Cerebellar nuclear complex (tissue), 1 donor: ENCODE results near the gene DDX51.

Experiments
- DNase-seq, 2 experiments: peaks; one replicate each; lab custom pipeline; 2025; lab: John Stamatoyannopoulos, UW

Gene DDX51

GRCh38 chr12:132178801-132179401 is 34.8 kb upstream of the DDX51 start:
- DNase-seq: no peak

GRCh38 chr12:132178316-132178715 is 34.2 kb upstream of the DDX51 start:
- no peak for DNase-seq

- no peak for DNase-seq
Measured at GRCh38 chr12:132176920-132177551, 32.9 kb upstream of the DDX51 start.

- DNase-seq: no peak
Measured at GRCh38 chr12:132176385-132176919, 32.3 kb upstream of the DDX51 start.

- no peak for DNase-seq
Measured at GRCh38 chr12:132175496-132176384, 31.6 kb upstream of the DDX51 start.

GRCh38 chr12:132174839-132175490 is 30.8 kb upstream of the DDX51 start:
- DNase-seq: no peak

- no peak for DNase-seq
Measured at GRCh38 chr12:132174015-132174838, 30.1 kb upstream of the DDX51 start.

- DNase-seq: no peak
Measured at GRCh38 chr12:132173135-132174014, 29.3 kb upstream of the DDX51 start.

GRCh38 chr12:132172619-132173018 is 28.5 kb upstream of the DDX51 start:
- DNase-seq: no peak

GRCh38 chr12:132171968-132172521 is 27.9 kb upstream of the DDX51 start:
- no peak for DNase-seq

- DNase-seq: no peak
Measured at GRCh38 chr12:132171293-132171967, 27.3 kb upstream of the DDX51 start.

- no peak for DNase-seq
Measured at GRCh38 chr12:132170637-132171292, 26.6 kb upstream of the DDX51 start.

- no peak for DNase-seq
Measured at GRCh38 chr12:132170094-132170636, 26.0 kb upstream of the DDX51 start.

GRCh38 chr12:132169376-132169775 is 25.3 kb upstream of the DDX51 start:
- no peak for DNase-seq

- no peak for DNase-seq
Measured at GRCh38 chr12:132168311-132169031, 24.4 kb upstream of the DDX51 start.

GRCh38 chr12:132167611-132168310 is 23.6 kb upstream of the DDX51 start:
- no peak for DNase-seq
